Measurements from ENCODE around the gene HMOX1. TPM values are rescaled to one million over a fixed set of nuclear protein-coding genes. Genes with fewer than 3 reads are reported as not detected.

Gene HMOX1
- polyA plus RNA-seq, 1 donor (not counting 4 experiments of a cell fraction or from before 2014, with no cell fraction given) = 1.5 TPM

DNA sequence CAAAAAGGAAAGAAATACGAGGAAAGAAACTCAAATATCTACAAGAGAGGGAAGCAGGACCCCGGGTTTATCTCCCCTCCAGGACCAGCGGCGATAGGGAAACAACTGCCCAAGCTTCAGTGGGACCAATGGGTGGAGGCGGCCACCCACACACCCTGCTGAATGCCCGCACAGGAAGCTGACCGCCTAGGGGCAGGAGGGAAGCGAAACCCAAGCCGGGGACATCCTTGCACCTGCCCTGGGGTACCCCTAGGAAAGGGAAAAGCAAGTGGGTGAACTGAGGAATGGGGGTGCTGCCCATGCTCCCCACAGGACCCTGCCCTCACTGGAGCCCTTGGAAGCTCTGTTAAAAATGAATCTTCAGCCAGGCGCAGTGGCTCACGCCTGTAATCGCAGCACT, 27.6 kb upstream of the HMOX1 start:
- Histone ChIP-seq H3K27ac (ENCODE audit: control insufficient read depth, insufficient read depth, low read length) (no peak overlapping the region), H2AFZ (ENCODE audit: control insufficient read depth, low read length) (no peak overlapping the region), H3K79me2 (ENCODE audit: control insufficient read depth, insufficient read depth, low read length) (no peaks in the 10 kb centered on the region), H3K36me3 (ENCODE audit: control insufficient read depth in 2 of 2, extremely low read depth in 1 of 2, insufficient read depth in 2 of 2, low read length in 2 of 2) (no peaks in the 10 kb centered on the region), H3K9me1 (ENCODE audit: control insufficient read depth, extremely low read depth, insufficient read depth, low read length) (no peaks in the 10 kb centered on the region), H3K9ac (ENCODE audit: control insufficient read depth, extremely low read depth, insufficient read depth, low read length) (no peak overlapping the region), H3K9me3 (ENCODE audit: control insufficient read depth, low read depth, low read length) (no peaks in the 10 kb centered on the region), H3K4me2 (ENCODE audit: control insufficient read depth, extremely low read depth, insufficient read depth, low read depth, low read length) (no peak overlapping the region), H3K4me3 (ENCODE audit: control insufficient read depth in 2 of 3, extremely low read depth in 1 of 3, insufficient read depth in 2 of 3, low read depth in 1 of 3, low read length in 3 of 3) (no peak overlapping the region), H3K4me1 (ENCODE audit: control insufficient read depth, extremely low read depth, insufficient read depth, low read length) (peaks cover 19% of the 10 kb centered on the region), H3K27me3 (ENCODE audit: control insufficient read depth, extremely low read depth, insufficient read depth, low read length) (no peaks in the 10 kb centered on the region), H4K20me1 (ENCODE audit: control insufficient read depth, extremely low read depth, insufficient read depth, low read length) (no peaks in the 10 kb centered on the region)
- dilution Hi-C loops (cut with MboI; ENCODE audit: extremely low pct_ligation_motif_present, low sequenced_read_pairs) = no loop called here
- FAIRE-seq (no peak), DNase-seq (ENCODE audit: low read depth, low spot score) (no peak)
- TF ChIP-seq, protein P1, sequence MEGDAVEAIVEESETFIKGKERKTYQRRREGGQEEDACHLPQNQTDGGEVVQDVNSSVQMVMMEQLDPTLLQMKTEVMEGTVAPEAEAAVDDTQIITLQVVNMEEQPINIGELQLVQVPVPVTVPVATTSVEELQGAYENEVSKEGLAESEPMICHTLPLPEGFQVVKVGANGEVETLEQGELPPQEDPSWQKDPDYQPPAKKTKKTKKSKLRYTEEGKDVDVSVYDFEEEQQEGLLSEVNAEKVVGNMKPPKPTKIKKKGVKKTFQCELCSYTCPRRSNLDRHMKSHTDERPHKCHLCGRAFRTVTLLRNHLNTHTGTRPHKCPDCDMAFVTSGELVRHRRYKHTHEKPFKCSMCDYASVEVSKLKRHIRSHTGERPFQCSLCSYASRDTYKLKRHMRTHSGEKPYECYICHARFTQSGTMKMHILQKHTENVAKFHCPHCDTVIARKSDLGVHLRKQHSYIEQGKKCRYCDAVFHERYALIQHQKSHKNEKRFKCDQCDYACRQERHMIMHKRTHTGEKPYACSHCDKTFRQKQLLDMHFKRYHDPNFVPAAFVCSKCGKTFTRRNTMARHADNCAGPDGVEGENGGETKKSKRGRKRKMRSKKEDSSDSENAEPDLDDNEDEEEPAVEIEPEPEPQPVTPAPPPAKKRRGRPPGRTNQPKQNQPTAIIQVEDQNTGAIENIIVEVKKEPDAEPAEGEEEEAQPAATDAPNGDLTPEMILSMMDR (optimal IDR thresholded peaks at IDR 0.05 in 1 of 3, IDR thresholded peaks at IDR 0.05 in 1 of 3, conservative IDR thresholded peaks at IDR 0.05 in 1 of 3; ENCODE audit: extremely low read depth in 1 of 3, insufficient read depth in 2 of 3, low read length in 3 of 3) = no peak
- TF ChIP-seq EZH2 (IDR thresholded peaks at IDR 0.05; ENCODE audit: low read length) = no peak

DNA sequence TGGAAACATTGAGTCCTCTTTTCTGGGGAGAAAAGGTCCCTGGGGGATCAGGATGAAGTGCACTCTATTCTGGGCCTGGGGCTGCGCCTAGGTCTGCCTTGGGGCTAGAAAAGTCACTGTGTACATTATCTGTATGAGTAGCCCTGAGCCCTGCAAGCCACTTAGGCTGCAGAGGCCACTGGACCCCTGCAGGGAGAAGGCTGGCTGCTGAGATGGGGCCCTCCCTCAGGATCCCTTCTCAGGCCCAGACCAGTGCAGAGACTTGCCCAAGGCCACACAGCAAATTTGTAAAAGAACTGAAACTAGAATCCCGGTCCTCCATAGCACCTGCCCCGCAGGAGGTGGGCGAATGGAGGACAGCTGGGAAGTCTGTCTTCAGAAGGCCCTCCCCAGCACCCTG, 26.8 kb upstream of the HMOX1 start:
- FAIRE-seq (no peak), DNase-seq (ENCODE audit: low read depth, low spot score) (no peak)
- H3K27ac ChIP-seq (ENCODE audit: control insufficient read depth, insufficient read depth, low read length) = no peak overlapping the region
- H3K79me2 ChIP-seq (ENCODE audit: control insufficient read depth, insufficient read depth, low read length) = no peaks in the 10 kb centered on the region
- no peaks in the 10 kb centered on the region for H3K27me3 ChIP-seq (ENCODE audit: control insufficient read depth, extremely low read depth, insufficient read depth, low read length)
- H3K9me3 ChIP-seq (ENCODE audit: control insufficient read depth, low read depth, low read length) = no peaks in the 10 kb centered on the region
- no peaks in the 10 kb centered on the region for H3K36me3 ChIP-seq (ENCODE audit: control insufficient read depth in 2 of 2, extremely low read depth in 1 of 2, insufficient read depth in 2 of 2, low read length in 2 of 2)
- peaks cover 19% of the 10 kb centered on the region for H3K4me1 ChIP-seq (ENCODE audit: control insufficient read depth, extremely low read depth, insufficient read depth, low read length)
- no peak overlapping the region for H3K4me2 ChIP-seq (ENCODE audit: control insufficient read depth, extremely low read depth, insufficient read depth, low read depth, low read length)
- no peak for TF ChIP-seq EZH2 (IDR thresholded peaks at IDR 0.05; ENCODE audit: low read length)
- TF ChIP-seq, protein P1 (optimal IDR thresholded peaks at IDR 0.05 in 1 of 3, IDR thresholded peaks at IDR 0.05 in 1 of 3, conservative IDR thresholded peaks at IDR 0.05 in 1 of 3; ENCODE audit: extremely low read depth in 1 of 3, insufficient read depth in 2 of 3, low read length in 3 of 3) = no peak
- H3K9me1 ChIP-seq (ENCODE audit: control insufficient read depth, extremely low read depth, insufficient read depth, low read length) = no peaks in the 10 kb centered on the region
- H3K9ac ChIP-seq (ENCODE audit: control insufficient read depth, extremely low read depth, insufficient read depth, low read length) = no peak overlapping the region
- H4K20me1 ChIP-seq (ENCODE audit: control insufficient read depth, extremely low read depth, insufficient read depth, low read length) = no peaks in the 10 kb centered on the region
- dilution Hi-C loops (cut with MboI; ENCODE audit: extremely low pct_ligation_motif_present, low sequenced_read_pairs) = no loop called here
- no peak overlapping the region for H3K4me3 ChIP-seq (ENCODE audit: control insufficient read depth in 2 of 3, extremely low read depth in 1 of 3, insufficient read depth in 2 of 3, low read depth in 1 of 3, low read length in 3 of 3)
- no peak overlapping the region for H2AFZ ChIP-seq (ENCODE audit: control insufficient read depth, low read length)
